GM21717 (cell line): ENCODE data around the gene AOC2.

ENCODE experiments used
- ATAC-seq: cut with Tn5 transposase; IDR thresholded peaks from one replicate; pipeline ENCODE4 v1.9.1; 2021; ENCODE audit warnings: mild to moderate bottlenecking, moderate library complexity; ENCODE audit not compliant: unreplicated experiment

Gene AOC2

GRCh38 chr17:42844271-42844670 lies at the start of gene AOC2:
Gene AOC2 (plus strand): TSS chr17:42844580. CDS start chr17:42844627, 47 bp downstream.
- no peak for ATAC-seq

- ATAC-seq: no peak
Measured at GRCh38 chr17:42795061-42795460, 49.3 kb upstream of the AOC2 start.

GRCh38 chr17:42795465-42795864 lies 48.9 kb upstream of the AOC2 start:
- no peak for ATAC-seq

DNA sequence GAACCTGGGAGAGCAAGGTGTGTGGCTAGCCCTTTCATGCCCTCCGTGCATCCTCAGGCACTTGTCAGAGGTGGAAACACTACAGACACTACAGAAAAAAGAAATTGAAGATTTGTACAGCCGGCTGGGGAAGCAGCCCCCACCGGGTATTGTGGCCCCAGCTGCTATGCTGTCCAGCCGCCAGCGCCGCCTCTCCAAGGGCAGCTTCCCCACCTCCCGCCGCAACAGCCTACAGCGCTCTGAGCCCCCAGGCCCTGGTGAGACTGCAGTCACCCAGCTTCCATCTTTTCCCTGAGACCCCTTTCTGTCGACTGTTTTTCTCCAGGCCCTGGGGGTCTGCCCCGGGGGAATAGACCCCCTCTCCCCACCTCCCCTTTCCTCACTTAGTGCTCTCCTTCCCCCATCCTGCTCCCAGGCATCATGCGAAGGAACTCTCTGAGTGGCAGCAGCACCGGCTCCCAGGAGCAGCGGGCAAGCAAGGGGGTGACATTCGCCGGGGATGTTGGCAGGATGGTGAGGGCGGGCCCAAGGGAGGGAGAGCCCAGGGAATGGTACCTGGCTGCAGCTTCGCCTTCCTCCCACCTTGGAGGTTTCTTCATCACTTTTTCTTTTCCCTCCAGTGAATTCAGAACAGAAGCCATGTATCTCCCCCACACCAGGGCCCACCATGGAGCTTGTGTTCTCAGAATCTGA lies 48.2 kb upstream of the AOC2 start:
- no peak for ATAC-seq

DNA sequence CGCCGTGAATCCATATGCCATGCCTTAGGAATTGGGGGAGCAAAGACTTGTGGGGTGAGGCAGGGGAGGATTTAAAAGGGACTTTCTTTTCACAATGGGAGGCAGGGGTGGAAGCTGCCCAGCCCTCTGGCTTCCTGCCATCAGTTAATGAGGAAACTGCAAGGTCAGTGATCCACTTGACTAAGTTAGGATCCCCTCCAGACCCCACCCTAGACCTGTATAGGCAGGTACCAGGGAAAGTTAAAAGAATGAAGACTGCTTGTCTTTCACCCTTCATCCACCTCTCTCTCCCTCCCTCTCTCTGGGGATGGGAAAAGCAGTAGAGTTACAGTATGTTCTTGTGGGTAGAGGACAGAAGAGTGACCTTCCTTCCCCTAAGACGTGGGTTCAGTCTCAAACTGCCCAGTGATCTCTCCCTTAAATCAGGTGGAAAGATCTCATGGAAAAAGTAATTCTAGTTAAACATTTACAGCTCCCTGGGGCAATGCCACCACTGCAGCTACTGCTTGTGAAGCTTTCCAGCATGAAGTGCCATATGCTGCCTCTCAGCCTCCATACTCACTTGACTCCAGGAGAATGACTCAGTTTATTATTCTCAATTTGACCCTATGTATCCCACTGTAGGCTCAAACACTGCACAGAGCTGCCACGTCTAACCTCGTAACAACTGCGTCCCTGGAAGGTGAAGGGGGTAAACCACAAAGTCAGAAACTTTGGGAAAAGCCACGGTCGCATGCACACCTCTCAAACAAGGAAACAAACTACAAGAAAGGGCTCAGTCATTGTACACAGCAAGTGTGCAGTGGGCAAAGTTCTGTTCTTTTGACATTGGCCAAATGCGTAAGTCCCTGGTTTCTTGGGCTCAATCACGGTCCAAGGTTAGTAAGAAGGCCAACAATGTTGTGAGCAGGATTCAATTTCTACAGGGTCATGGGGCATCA lies 47.0 kb upstream of the AOC2 start:
- no peak for ATAC-seq

GRCh38 chr17:42798011-42798382 lies 46.4 kb upstream of the AOC2 start:
- ATAC-seq: no peak

DNA sequence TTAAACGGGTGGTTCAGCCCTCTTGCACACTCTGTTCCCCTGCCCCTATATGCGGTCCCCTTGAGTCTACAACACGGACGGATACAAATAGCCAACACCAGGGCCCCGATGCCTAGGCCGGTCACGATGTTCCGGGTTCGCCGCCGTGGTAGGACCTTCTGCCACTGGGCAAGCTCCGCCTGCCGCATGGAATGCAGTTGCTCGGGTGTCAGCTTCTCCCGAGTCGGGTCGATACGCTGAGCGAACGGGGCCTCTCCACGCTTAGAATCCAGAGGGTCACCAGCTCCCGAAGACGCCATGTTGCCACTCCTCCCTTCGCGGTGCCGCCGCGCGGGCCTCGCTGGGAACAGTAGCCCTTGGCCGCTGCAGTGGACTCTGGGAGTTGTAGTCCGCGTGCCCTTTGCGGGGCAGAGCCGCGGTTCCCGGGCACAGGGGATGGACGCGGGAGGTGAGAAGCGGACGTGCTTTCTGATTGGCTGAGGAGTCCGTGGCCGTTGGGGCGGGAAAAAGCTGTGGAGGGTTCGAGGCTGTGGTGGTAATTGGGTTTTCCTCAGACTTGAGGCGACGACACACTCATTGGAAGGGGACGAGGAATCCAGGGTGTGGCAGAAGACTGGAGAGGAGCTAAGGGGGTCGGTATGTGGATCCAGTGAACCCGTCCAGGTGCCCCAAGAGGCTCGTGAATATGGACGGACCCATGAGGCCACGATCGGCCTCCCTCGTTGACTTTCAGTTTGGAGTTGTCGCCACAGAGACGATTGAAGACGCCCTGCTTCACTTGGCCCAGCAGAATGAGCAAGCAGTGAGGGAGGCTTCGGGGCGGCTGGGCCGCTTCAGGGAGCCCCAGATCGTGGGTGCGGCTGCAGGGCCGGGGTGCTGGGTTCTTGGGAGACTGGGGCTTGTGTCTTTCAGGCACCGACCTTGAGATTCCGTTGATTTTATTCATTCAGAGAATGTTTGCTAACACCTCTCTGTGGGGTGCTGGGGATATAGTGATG lies 45.7 kb upstream of the AOC2 start, which contains the start of the genes CNTD1 and COA3:
CNTD1 (plus strand) TSS at position 479 of the 998 bp plus-strand sequence; CDS start at position 686, 207 bp downstream.
COA3 (minus strand) TSS at position 322 of the 998 bp plus-strand sequence; CDS start at position 299, 23 bp downstream.
- ATAC-seq: peak; percentile 61

DNA sequence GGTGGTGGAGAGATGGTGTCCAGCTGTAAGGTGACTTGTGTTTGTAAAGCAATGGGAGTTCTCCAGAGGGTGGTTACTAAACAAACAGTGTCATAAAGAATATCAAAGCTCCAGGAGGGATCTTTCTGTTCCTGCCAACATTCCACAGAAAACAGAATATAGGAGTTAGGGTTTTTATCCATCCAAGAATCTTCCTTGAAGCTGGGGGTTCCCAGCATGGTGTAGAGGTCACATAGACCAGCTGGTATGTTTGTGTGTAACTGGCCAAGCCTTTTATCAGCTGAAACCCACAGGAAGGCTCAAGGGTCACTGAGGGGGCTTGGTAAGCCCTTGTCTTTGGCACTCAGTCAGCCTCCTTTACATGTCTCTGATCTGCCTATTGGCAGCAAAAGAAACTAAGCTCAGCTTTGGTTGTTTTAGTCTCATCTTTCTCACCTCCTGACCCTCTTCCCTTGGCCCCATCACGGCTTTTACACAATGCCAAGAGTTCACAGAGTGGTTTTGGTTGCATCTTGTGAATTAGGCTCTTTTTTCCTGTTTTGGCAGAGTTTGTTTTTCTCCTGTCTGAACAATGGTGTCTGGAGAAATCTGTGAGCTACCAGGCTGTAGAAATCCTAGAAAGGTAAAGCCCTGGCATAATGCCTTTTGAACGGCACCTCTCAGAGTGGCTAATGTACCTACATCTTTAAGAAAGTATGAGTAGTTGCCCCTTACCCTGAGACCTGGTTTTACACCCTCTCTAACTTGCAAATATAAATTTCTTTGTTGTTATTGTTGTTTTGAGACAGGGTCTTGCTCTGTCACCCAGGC lies 41.1 kb upstream of the AOC2 start:
- ATAC-seq: no peak

- ATAC-seq: no peak
Measured at GRCh38 chr17:42804918-42805367, 39.4 kb upstream of the AOC2 start.

GRCh38 chr17:42806249-42806648 lies 38.1 kb upstream of the AOC2 start:
- no peak for ATAC-seq

DNA sequence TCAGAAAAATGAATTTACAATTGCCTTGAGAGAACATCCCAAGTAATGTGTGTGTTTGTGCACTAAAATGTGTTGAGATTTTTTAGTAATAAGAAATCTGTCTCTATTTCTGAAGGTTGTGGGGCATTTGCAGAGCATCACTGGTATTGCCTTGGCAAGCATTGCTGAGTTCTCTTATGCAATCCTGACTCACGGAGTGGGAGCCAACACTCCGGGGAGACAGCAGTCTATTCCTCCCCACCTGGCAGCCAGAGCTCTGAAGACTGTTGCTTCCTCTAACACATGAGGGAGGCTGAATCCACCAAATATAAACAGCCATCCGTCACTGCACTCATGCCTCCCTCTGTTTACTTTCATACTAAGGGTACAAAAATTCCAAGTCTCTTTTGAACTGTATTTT lies 35.1 kb upstream of the AOC2 start:
- no peak for ATAC-seq

GRCh38 chr17:42814633-42815399 lies 29.6 kb upstream of the AOC2 start:
- no peak for ATAC-seq

GRCh38 chr17:42817866-42818265 lies 26.5 kb upstream of the AOC2 start:
- no peak for ATAC-seq

DNA sequence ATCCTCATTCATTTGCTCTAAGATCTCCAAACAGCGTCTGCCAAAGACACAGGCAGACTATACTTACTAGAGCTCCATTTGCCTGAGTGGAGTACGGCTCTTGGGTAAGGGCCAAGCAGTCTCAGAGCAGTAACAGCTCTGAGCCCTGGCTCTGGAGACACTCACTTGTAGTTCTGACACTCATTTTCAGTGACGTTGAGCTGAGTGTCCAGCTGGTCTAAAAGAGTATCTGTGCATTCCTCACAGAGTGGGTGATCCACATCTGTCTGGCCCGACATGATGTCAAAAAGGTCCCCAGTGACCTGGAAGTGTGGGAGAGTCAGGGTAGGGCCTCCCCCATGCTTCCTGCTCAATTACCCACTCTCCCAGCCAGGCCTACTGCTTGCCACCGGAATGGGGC lies 26.0 kb upstream of the AOC2 start:
- no peak for ATAC-seq

GRCh38 chr17:42819939-42820535 lies 24.3 kb upstream of the AOC2 start:
- no peak for ATAC-seq

- ATAC-seq: no peak
Measured at GRCh38 chr17:42821176-42821575, 23.2 kb upstream of the AOC2 start.

- ATAC-seq: no peak
Measured at GRCh38 chr17:42827472-42827871, 16.9 kb upstream of the AOC2 start.

- ATAC-seq: no peak
Measured at GRCh38 chr17:42830971-42831370, 13.4 kb upstream of the AOC2 start.
